MM.1S (cell line): ENCODE results near the gene PAFAH1B2.

Experiments
- CTCF ChIP-seq: fragments of 300-600 bp; sonication (generic); IDR thresholded peaks from 2 replicates; pipeline ENCODE4 v1.5.1; 2016; ENCODE audit warnings: antibody characterized with exemption, low read length, mixed read lengths
- EZH2 ChIP-seq: fragments of 300-600 bp; sonication (generic); optimal IDR thresholded peaks from 2 replicates; pipeline ENCODE3; 2017; ENCODE audit warnings: low read depth, mild to moderate bottlenecking, antibody characterized with exemption, low read length, mixed read lengths

GRCh38 chr11:117220568-117220967 is 76.5 kb downstream of the PAFAH1B2 start:
- TF ChIP-seq CTCF (no peak), EZH2 (no peak)
